PC-9 (cell line): ENCODE measurements around the gene GBP3. TPM values are rescaled to one million over a fixed set of nuclear protein-coding genes. Genes with fewer than 3 reads are reported as not detected.
"Not testable (repeated sequence)": the region's sequence is repeated elsewhere in the genome, so short reads cannot be mapped to it uniquely, and the experiment has no call there.

ENCODE experiments used
- BruUV-seq: library from RNA; stranded (reverse); fragments of 400-500 nt; replicated peaks from 2 replicates; lab custom pipeline; 2021; lab: Mats Ljungman, UMichigan
- CTCF ChIA-PET: fragments of 300-600 bp; sonication (Branson Sonifier 250); formaldehyde crosslinking; loops from one replicate; lab custom pipeline; 2022; ENCODE audit warnings: antibody characterized with exemption; lab: Charles Lee
- POLR2A ChIA-PET: fragments of 300-600 bp; sonication (Branson Sonifier 250); formaldehyde crosslinking; loops from one replicate; lab custom pipeline; 2022; ENCODE audit warnings: antibody characterized with exemption; ENCODE audit not compliant: unreplicated experiment; lab: Charles Lee
- DNase-seq, 2 experiments: peaks; one replicate each; pipeline versions ENCODE4 v3.0.0 to v3.0.0-alpha.2; 2015 to 2022; ENCODE audit warnings: mixed read lengths in 1 of 2
- H2AFZ ChIP-seq: fragments of 200-600 bp; sonication (generic); 2 replicates; pipeline ENCODE4 v1.8.1; 2017; ENCODE audit warnings: antibody characterized with exemption
- H3F3A ChIP-seq: fragments of 200-600 bp; sonication (generic); 2 replicates; pipeline ENCODE4 v1.8.1; 2017; ENCODE audit warnings: antibody characterized with exemption, mild to moderate bottlenecking, low read depth; ENCODE audit not compliant: insufficient read depth
- H3K27ac ChIP-seq: fragments of 200-600 bp; sonication (generic); 2 replicates; pipeline ENCODE4 v1.6.1; 2016; ENCODE audit warnings: mixed run types
- H3K27me3 ChIP-seq: fragments of 200-600 bp; sonication (generic); 2 replicates; pipeline ENCODE4 v1.6.1; 2016; ENCODE audit warnings: low read depth, mixed run types; ENCODE audit not compliant: insufficient read depth
- H3K36me3 ChIP-seq: fragments of 200-600 bp; sonication (generic); 2 replicates; pipeline ENCODE4 v1.6.1; 2016; ENCODE audit warnings: low read depth, mixed run types
- H3K4me1 ChIP-seq: fragments of 200-600 bp; sonication (generic); replicated peaks from 2 replicates; pipeline ENCODE4 v1.6.1; 2016; ENCODE audit warnings: mixed run types; ENCODE audit not compliant: insufficient read depth
- H3K4me2 ChIP-seq: fragments of 200-600 bp; sonication (generic); 2 replicates; pipeline ENCODE4 v1.6.1; 2017; ENCODE audit warnings: mixed run types
- H3K4me3 ChIP-seq: fragments of 200-600 bp; sonication (generic); 2 replicates; pipeline ENCODE4 v1.6.1; 2016; ENCODE audit warnings: mixed run types
- H3K79me2 ChIP-seq: fragments of 200-600 bp; sonication (generic); 2 replicates; pipeline ENCODE4 v1.6.1; 2017; ENCODE audit warnings: low read depth, mixed run types
- H3K9me2 ChIP-seq: fragments of 200-600 bp; sonication (generic); 2 replicates; pipeline ENCODE4 v1.8.1; 2017; ENCODE audit warnings: mild to moderate bottlenecking; ENCODE audit not compliant: insufficient read depth
- H3K9me3 ChIP-seq: fragments of 200-600 bp; sonication (generic); 2 replicates; pipeline ENCODE4 v1.8.1; 2016; ENCODE audit warnings: low read depth; ENCODE audit not compliant: insufficient read depth
- H4K20me1 ChIP-seq: fragments of 200-600 bp; sonication (generic); 2 replicates; pipeline ENCODE4 v1.8.1; 2017; ENCODE audit not compliant: insufficient read depth
- CTCF ChIP-seq: fragments of 200-600 bp; sonication (generic); conservative IDR thresholded peaks from 2 replicates; pipeline ENCODE4 v1.6.1; 2017; ENCODE audit warnings: mixed run types, antibody characterized with exemption, mild to moderate bottlenecking, moderate library complexity
- EZH2 ChIP-seq: fragments of 200-600 bp; sonication (generic); IDR thresholded peaks from 2 replicates; pipeline ENCODE4 v1.8.0; 2017; ENCODE audit warnings: antibody characterized with exemption, low read depth
- intact Hi-C: fragments of 100-400 bp; cut with micrococcal nuclease; formaldehyde crosslinking; loops from one replicate; pipeline ENCODE4 v1.10.0; 2022; ENCODE audit not compliant: unreplicated experiment
- total RNA-seq: library from RNA; stranded (reverse); gene quantifications from 2 replicates; pipeline ENCODE4 v1.2.3, GENCODE V29; 2021

The GBP3 gene
- total RNA-seq, 1 experiment from 2014 or later: 22.6 TPM

- H3K79me2 ChIP-seq: no peaks in the 10 kb centered on the region
- H4K20me1 ChIP-seq: no peaks in the 10 kb centered on the region
- intact Hi-C loops: no loop called here
- no TSS peak for BruUV-seq
- H3K4me1 ChIP-seq: peaks cover 9% of the 10 kb centered on the region; the same call in 1 of the 2 replicates
- DNase-seq: no peak
- H3F3A ChIP-seq: no peaks in the 10 kb centered on the region; the same call in 1 of the 2 replicates
- H3K4me2 ChIP-seq: no peak overlapping the region
- TF ChIP-seq EZH2 (no peak), CTCF (no peak)
- no peaks in the 10 kb centered on the region for H3K9me2 ChIP-seq
- POLR2A ChIA-PET: no interaction called here
- no peaks in the 10 kb centered on the region for H3K9me3 ChIP-seq
- no peaks in the 10 kb centered on the region for H3K27me3 ChIP-seq
- no peaks in the 10 kb centered on the region for H3K36me3 ChIP-seq
- no peak overlapping the region for H3K4me3 ChIP-seq
- no peak overlapping the region for H2AFZ ChIP-seq
- H3K27ac ChIP-seq: no peak overlapping the region
- CTCF ChIA-PET: no interaction called here
Measured at GRCh38 chr1:89051955-89052312, 29.3 kb upstream of the GBP3 start.

DNA sequence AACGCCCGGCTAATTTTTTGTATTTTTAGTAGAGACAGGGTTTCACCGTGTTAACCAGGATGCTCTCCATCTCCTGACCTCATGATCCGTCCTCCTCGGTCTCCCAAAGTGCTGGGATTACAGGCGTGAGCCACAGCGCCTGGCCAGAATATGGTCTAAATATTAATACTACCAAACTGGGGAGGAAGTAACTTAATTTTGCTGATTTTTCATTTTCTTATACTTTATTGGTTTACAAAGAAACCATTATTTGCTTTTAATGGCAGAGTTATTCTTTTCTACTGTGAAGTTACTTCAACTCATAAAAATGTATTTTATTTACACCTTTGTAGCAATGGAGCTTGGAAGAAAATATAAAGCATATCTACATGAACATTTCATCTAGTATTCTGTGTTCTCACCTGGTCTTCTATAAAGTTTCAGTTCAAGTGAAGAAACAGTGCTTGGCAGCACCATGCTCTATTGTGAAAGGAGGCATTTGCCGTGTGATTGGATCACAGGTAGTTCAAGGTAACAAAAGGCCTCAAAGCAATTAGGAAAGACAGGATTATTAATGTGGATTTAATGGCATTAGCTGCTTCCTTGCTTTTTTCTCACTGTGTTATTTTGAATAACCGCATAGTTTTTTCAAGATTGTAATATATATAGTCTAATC, 28.8 kb upstream of the GBP3 start:
- BruUV-seq: no TSS peak
- no peak for TF ChIP-seq EZH2
- TF ChIP-seq CTCF: no peak

GRCh38 chr1:89050649-89051033, 28.0 kb upstream of the GBP3 start:
- no peak for DNase-seq
- no peak overlapping the region for H3K4me2 ChIP-seq
- H3K9me3 ChIP-seq: no peaks in the 10 kb centered on the region
- BruUV-seq: no TSS peak
- no peaks in the 10 kb centered on the region for H3K27me3 ChIP-seq
- ChIA-PET CTCF (no interaction called here), POLR2A (no interaction called here)
- H3K4me3 ChIP-seq: no peak overlapping the region
- no peaks in the 10 kb centered on the region for H3K79me2 ChIP-seq
- no peak overlapping the region for H2AFZ ChIP-seq
- intact Hi-C loops: no loop called here
- peaks cover 6% of the 10 kb centered on the region; the same call in 1 of the 2 replicates for H3K4me1 ChIP-seq
- TF ChIP-seq CTCF (no peak), EZH2 (no peak)
- no peaks in the 10 kb centered on the region for H3K9me2 ChIP-seq
- no peaks in the 10 kb centered on the region for H4K20me1 ChIP-seq
- no peaks in the 10 kb centered on the region; the same call in 1 of the 2 replicates for H3F3A ChIP-seq
- no peak overlapping the region for H3K27ac ChIP-seq
- H3K36me3 ChIP-seq: no peaks in the 10 kb centered on the region

More for the DNA sequence above, 28.8 kb upstream of the GBP3 start:
- Histone ChIP-seq H3K4me1 (peaks cover 9% of the 10 kb centered on the region; the same call in 1 of the 2 replicates), H3K36me3 (no peaks in the 10 kb centered on the region), H4K20me1 (no peaks in the 10 kb centered on the region), H3K27ac (no peak overlapping the region), H3K4me2 (no peak overlapping the region), H3K9me2 (no peaks in the 10 kb centered on the region), H3K27me3 (no peaks in the 10 kb centered on the region), H3F3A (no peaks in the 10 kb centered on the region; the same call in 1 of the 2 replicates), H2AFZ (no peak overlapping the region), H3K79me2 (no peaks in the 10 kb centered on the region), H3K4me3 (no peak overlapping the region), H3K9me3 (no peaks in the 10 kb centered on the region)
- intact Hi-C loops: no loop called here
- DNase-seq: no peak
- POLR2A ChIA-PET: no interaction called here
- CTCF ChIA-PET: no interaction called here

GRCh38 chr1:89049901-89050648, 27.4 kb upstream of the GBP3 start:
- H4K20me1 ChIP-seq, H3K4me2 ChIP-seq, H3K4me1 ChIP-seq, H3K36me3 ChIP-seq, DNase-seq, H3F3A ChIP-seq, H3K79me2 ChIP-seq, H3K27me3 ChIP-seq, CTCF ChIA-PET, BruUV-seq, H2AFZ ChIP-seq, POLR2A ChIA-PET, intact Hi-C loops, H3K9me2 ChIP-seq, H3K4me3 ChIP-seq, H3K27ac ChIP-seq, H3K9me3 ChIP-seq: not testable (repeated sequence)

GRCh38 chr1:89049187-89049586, 26.5 kb upstream of the GBP3 start:
- BruUV-seq, H3F3A ChIP-seq, H3K4me3 ChIP-seq, CTCF ChIA-PET, POLR2A ChIA-PET, H3K9me3 ChIP-seq, H3K9me2 ChIP-seq, H4K20me1 ChIP-seq, H3K27ac ChIP-seq, DNase-seq, H3K79me2 ChIP-seq, H3K27me3 ChIP-seq, H3K36me3 ChIP-seq, H2AFZ ChIP-seq, H3K4me2 ChIP-seq, H3K4me1 ChIP-seq, intact Hi-C loops: not testable (repeated sequence)
